HG02798 (cell line): ENCODE measurements around the gene SIPA1L3.
"Not testable (repeated sequence)": the region's sequence is repeated elsewhere in the genome, so short reads cannot be mapped to it uniquely, and the experiment has no call there.

Experiments
- ATAC-seq: cut with Tn5 transposase; IDR thresholded peaks from one replicate; pipeline ENCODE4 v1.9.1; 2021; ENCODE audit warnings: mild to moderate bottlenecking; ENCODE audit not compliant: unreplicated experiment, poor library complexity

The SIPA1L3 gene, protein sequence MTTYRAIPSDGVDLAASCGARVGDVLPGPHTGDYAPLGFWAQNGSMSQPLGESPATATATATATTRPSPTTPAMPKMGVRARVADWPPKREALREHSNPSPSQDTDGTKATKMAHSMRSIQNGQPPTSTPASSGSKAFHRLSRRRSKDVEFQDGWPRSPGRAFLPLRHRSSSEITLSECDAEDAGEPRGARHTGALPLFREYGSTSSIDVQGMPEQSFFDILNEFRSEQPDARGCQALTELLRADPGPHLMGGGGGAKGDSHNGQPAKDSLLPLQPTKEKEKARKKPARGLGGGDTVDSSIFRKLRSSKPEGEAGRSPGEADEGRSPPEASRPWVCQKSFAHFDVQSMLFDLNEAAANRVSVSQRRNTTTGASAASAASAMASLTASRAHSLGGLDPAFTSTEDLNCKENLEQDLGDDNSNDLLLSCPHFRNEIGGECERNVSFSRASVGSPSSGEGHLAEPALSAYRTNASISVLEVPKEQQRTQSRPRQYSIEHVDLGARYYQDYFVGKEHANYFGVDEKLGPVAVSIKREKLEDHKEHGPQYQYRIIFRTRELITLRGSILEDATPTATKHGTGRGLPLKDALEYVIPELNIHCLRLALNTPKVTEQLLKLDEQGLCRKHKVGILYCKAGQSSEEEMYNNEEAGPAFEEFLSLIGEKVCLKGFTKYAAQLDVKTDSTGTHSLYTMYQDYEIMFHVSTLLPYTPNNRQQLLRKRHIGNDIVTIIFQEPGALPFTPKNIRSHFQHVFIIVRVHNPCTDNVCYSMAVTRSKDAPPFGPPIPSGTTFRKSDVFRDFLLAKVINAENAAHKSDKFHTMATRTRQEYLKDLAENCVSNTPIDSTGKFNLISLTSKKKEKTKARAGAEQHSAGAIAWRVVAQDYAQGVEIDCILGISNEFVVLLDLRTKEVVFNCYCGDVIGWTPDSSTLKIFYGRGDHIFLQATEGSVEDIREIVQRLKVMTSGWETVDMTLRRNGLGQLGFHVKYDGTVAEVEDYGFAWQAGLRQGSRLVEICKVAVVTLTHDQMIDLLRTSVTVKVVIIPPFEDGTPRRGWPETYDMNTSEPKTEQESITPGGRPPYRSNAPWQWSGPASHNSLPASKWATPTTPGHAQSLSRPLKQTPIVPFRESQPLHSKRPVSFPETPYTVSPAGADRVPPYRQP (N-terminal part only)

DNA sequence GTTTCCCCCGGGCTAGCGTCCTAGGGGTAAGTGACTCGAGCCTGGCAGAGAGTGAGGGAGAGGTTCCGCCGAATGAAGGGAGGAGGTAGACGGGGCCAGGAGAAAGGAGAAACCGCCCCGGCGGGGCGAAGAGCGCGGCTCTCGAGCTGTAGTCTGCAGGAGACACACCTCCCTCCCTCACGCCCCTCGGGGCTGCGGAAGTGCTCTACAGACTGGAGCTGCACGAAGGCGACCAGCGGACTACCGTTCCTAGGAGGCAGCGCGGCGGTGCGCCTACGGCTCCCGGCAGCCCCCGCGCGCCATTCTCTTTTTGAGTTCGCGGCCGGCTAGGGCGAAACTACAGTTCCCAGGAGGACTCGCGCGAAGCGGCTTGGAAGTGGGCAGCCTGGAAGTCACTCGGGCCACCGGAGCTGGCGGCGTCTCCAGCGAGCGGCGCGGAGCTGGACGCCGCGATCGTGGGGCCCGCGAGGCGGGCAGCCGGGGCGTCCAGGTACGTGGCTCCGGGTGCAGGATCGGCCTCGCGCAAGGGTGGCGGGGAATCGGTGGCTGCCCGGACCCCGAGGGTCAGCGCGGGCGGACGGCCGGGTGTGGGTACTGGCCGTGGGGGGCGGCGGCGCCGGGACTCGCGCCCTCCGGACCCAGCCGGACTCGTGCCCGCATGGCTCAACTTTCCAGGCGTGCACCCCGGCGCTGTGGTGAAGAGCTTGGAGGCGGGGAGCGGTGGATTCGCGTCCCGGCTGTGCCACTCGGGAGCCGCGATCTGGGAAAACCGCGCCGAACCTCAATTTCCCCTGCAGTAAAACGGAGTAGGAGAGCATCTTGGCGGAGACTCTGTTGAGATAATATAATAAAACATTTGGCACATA is at the start of gene SIPA1L3:
TSS of gene SIPA1L3 (plus strand) at position 340 of the 866 bp plus-strand sequence. CDS start 174,358 bp downstream, outside the sequence.
- ATAC-seq = peak; percentile 90

DNA sequence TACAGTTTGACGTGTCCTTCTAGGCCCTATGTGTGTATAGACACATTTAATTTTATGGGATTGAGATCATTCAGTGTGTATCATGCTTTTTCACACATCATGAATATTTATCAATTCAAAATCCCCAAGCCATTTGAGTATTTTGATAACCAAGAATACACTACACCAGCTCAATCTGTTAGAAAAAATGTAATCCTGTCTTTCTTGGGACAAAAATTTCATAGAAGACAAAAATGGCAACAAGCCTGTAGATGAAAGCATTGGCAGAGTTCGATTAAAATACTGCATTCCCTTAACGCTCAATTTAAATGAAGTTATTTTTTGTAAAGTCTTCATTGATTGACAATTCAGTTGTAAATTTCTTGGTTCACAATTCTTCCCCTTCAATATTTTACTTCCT is 42.5 kb upstream of the SIPA1L3 start:
- ATAC-seq = no peak

DNA sequence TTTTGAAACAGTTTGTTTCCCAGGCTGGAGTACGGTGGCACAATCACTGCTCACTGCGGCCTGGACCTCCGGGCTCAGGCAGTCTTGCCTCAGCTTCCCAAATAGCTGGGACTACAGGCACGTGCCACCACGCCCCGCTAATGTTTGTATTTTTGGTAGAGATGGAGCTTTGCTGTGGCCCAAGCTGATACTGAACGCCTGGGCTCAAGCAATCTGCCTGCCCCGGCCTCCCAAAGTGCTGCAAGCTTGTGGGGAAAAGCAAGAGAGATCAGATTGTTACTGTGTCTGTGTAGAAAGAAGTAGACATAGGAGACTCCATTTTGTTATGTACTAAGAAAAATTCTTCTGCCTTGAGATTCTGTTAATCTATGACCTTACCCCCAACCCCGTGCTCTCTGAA is 41.1 kb upstream of the SIPA1L3 start:
- not testable (repeated sequence) for ATAC-seq

DNA sequence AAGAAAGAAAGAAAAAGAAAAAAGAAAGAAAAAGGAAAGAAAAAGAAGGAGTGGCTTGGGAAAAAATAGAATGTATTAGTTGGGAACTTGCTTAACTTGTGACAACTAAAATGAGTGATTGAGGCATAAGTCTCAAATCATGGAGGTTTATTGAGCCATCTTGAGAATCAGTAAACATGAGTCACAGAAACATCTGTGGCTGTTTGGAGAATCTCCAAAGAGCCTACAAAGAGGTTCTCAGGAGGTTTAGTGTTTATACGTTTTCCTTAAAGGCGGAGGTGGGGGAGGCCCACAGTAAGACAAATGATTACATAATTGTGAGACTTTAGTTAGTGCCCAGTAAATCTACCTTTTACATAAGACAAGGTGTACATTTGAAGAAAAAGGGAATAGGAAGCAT is 39.2 kb upstream of the SIPA1L3 start:
- ATAC-seq = no peak

DNA sequence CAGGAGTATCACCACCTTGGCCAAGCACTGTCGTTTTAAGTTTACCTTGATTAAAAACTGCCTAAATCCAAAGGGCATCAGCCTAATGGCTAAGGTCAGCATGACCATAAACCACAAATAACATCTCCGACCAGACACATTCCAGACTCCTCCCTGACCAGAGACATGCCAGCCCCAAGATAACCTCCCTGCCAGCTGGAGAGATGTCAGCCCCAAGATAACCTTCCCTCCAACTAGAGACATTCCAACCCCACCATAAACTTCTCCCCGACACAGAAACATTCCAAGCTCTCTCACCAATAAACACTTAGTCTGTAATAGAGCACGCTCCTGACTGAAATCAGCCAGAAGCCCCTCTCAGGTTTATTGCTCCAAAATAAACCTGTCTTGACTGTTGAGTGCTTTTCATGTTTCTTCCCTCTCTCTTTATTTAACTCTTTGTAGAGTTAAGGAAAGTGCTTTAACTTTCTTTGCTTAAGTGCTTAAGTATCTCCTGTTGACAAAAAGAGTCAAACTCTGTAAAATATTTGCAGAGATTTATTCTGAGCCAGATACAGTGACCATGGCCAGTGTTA is 37.2 kb upstream of the SIPA1L3 start:
- no peak for ATAC-seq

DNA sequence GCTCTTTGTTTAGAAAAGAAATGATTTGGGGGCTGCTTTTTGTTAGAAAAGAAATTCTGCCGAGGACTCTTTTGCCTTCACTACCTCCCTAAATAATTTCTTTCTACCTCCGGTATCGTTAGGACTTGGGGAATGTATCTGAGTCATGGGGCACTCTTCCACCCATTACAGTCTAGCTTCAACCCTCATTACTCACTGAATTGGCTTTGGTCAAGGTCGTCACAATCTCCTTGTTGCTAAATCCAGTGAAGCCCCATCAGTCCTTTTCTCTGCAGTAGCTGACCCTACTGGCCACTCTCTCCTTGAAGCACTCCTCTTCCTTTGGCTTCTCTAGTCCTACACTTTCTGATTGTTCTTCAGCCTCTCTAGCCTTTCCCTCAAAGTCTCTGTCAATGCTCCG is 34.6 kb upstream of the SIPA1L3 start:
- no peak for ATAC-seq

DNA sequence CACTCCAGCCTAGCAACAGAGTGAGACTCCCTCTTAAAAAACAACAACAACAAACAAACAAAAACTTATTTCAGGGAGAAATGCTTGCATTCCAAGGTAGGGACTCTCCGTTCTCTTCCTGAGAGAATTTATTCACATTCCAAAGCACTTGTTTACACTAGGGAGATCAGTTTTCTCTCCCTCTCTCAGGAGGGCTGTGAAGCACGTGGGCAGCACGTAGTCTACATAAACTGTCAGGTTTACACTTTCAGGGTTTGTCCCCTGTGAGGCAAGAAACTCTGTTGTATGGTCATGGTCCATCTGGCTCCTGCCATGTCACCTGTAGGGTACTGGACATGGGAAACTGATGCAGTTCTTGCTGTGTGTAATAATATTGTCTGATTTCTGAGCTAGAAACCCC is 32.2 kb upstream of the SIPA1L3 start:
- no peak for ATAC-seq

DNA sequence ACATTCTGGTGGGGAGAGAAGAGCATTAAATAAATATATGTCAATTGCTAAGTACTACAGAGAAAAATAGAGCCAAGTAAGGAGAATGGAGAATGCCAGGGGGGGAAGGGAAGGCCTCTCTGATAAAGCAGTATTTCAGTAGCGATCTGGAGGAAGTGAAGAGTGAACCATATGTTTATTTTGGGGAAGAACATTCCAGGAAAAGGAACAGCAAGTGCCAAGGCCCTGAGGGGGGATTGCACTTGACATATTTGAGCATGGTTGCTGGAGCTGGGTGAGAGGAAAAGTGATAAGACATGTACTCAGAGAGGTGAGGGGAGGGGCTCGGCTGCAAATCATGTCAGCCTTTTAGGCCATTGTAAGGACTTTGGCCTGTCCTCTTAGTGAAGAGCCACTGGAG is 31.0 kb upstream of the SIPA1L3 start:
- no peak for ATAC-seq

DNA sequence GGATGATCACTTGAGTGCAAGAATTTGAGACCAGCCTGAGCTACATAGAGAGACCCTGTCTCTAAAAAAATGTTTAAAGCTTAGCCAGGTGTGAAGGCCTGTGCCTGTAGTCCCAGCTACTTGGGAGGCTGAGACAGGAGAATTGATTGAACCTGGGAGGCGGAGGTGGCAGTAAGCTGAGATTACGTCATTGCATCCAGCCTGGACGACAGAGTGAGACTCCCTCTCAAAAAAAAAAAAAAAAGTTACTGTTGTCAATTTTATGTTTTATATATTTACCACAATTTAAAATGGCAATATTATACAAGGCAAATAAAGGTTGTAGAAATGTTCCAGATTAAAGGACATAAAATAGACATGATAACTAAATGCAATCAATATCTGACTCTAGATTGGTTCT is 29.9 kb upstream of the SIPA1L3 start:
- no peak for ATAC-seq

DNA sequence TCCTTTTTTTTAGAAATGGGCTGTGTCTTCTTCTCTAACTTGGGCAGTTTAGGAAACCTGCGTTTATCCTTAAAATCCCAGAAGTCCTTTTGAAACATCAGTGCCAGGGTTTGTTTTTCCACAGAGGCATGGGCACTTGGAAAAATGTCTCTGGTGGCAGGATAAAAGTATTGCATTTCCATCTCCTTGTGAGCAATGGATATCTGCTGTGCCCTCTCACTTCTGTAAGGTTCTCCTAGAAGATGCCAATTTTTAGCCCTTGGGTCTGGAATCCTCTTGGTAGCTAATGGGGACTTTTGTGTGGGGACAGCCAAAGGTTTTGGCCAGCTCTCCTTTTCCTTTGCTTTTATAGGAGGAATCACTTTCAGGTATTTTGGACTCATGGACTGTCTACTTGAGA is 21.6 kb upstream of the SIPA1L3 start:
- ATAC-seq = no peak

DNA sequence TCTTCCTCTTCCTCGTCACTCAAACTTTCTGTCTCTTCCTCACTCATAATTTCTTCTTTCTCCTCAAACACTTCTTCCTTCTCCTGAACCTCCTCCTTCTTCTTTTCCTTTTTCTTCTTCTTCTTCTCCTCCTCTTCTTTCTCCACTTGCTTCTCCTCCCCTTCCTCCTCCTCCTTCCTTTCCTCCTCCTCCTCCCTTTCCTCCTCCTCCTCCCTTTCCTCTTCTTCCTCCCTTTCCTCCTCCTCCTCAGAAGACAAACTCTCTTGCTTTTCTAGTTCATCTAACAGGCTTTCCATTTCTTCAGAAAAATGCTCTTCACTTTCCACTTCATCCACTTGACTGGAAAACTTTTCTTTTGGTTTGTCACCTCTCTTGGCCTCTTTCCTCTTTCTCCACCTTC is 20.4 kb upstream of the SIPA1L3 start:
- no peak for ATAC-seq

DNA sequence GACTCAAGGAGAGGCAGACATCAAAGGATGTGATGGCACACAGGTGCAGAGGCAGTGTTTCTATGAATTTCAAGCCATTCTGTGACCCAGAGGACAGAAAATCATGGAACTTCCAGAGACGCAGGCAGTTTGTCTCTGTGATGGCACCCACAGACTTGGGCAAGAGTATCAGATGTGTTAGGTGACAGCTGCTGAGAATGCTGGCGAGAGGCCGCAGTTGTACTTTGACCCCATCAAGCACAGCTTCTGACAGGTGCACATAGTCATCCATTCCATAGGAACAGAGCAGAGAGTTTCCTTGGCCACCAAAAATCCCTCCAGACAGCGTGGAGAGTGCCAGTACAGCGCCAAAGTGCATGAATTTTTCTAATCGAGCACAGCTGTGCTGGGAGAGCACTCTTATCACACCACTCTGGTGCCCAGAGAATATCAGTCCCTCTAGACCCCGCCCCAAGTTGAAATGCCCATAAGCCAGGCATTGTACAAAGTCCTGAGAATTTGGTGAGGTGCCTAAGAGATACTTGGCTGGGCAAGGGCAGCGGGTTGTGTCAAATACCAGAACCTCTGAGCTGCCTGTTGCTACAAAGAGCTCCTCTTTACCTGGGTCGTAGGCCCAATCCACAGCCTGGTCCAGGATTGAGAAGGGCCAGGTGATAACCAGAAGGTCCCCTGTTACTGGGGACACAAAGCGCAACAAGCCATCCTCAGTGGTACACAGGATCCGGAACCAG is 13.0 kb upstream of the SIPA1L3 start:
- ATAC-seq = no peak

DNA sequence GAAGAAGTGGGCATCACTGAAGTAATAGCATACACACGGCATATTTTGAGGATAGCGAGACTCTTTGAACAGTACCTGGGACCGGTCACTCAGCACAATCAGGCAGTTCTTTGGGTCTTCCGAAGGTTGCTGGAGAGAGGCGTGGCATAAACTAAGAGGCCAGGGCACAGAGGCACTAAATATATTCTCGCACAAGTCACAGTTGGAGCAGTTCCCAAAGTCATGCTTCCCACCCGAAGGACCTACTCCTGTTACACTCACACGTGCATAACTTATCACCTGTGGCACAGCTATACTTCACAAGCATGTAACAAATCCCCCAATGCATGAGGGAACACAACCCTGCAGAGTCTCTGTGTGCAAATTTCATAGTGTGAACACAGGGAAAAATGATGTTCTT is 10.8 kb upstream of the SIPA1L3 start:
- ATAC-seq = no peak

DNA sequence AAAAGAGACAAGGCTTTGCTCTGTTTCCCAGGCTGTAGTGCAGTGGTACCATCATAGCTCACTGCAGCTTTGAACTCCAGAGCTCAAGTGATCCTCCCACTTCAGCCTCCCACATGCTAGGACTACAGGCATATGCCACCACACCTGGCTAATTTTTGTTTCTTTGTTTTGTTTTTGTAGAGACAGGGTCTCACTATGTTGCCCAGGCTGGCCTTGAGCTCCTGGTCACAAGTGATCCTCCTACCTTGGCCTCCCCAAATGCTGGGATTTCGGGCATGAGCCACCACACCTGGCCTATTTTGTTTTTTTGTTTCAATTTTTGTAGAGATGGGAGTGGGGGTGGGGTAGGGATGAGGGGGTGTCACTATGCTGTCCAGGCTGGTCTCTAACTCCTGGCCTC is 7.6 kb upstream of the SIPA1L3 start:
- no peak for ATAC-seq

DNA sequence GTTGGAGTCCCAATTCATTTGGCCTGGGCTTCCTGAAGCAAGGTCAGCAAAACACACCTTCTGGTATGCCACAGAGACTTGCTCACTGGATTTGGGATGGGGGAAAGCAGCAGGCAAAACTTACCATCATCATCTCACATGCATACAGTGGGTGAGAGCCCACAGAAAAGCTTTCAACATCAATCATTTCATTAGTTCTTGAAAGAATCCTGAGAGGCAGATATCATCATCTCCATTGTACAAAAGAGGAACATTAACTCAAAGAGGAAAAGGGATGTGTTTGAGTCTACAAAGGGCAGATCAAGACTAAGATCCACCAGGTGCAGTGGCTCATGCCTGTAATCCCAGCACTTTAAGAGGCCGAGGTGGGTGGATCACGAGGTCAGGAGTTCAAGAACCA is 7.0 kb upstream of the SIPA1L3 start:
- ATAC-seq = no peak

DNA sequence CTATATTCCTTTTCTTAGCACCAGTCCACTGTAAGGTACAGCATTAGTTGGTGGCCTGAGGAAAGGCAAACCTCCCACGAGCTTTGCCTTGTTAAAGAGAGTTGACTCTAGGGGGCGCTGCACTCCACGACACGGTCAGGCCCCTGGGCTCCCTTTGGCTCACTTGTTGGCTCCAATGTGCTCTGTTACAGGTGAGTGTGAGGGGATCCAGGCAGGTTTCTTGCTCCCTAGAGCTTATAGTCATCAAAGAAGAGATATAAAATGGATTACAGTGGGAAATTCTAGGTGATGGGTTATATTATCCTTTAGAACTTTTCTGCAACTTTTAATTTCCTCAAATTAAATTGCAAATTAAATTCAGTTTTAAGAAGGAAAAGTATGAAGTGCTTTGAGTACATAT is 4.3 kb upstream of the SIPA1L3 start:
- ATAC-seq = no peak

DNA sequence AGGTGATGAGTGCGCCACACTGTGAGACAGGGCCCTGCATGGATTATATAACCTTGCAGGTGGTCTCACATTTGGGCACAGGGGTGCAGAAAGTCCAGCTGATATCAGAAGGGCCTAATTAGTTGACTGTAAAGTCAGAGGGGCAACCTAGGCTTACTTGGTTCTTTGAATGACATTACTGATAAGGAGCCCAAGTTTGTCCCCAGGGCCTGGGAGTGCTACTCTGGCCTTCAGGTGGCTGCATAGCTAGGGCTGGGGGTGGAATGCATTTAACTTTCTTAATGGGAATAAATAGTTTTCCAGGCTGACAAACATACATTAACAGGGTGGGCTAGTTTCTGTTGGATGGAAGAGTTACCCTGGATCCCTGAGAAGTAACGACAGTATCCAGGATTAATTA is 3.9 kb upstream of the SIPA1L3 start:
- no peak for ATAC-seq

DNA sequence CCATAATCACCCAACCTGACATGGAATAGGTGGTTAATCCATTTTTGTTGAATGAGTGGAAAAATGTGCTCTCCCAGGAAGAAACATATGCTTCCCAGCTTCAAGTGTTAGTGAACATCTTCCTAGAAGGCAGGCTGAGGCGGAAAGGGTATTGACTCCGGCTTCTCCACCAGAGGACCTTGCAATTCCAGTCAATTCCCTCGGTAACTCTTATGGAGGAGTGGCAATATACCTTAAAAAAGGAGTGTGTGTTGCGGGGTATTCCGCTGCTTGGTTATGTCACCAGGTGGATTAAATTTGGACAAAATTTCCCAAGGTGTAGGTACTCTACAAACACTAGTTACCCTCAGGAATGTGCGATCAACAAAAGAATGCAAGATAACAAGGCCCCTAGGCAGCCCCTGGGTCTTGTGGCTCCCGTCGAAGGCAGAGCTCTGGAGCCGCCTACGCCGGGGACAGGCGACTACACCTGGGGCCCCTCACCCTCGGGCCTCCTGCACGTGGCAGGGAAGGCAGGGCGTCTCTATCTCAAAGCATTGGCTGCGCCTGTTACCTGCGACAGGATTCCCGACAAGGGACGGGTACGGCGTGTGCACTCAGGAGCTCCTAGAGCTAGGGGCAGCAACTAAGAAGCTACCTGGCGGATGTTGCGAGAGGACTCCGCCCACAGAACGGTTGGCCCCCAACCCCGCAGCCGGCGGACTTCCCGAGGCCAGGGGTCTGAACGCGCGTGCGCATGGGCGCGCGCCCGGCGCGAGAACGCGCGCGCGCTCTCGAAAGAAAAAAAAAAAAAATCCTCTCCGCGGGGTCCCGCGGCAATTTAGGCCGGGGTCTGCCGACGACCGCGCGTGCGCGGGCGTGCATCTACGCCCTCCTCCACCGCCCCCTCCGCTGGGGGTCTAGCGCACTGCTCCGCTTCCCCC is 801 bp upstream of the SIPA1L3 start, which contains the start of gene WDR87:
TSS of gene WDR87 (minus strand) at position 649 of the 923 bp plus-strand sequence. CDS start 8,355 bp downstream, outside the sequence.
- ATAC-seq = peak; percentile 9
